ENCODE results near the gene PLSCR5.

DNA sequence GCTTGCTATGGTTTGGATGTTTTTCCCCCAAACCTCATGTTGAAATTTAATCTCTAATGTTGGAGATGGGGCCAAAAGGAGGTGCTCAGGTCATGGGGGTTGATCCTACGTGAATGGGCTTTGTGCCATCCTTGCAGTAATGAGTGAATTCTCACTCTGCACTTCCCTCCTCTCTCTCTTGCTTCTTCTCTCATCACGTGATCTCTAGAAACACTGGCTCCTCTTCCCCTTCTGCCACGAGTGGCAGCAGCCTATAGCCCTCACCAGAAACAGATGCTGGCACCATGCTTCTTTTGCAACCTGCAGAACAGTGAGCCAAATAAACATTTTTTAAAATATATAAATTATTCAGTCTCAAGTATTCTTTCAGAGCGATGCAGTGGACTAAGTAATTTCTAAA lies 47.4 kb downstream of the PLSCR5 start:
- TF ChIP-seq CTCF (IDR thresholded peaks at IDR 0.05) (no peak), POLR2A (IDR thresholded peaks at IDR 0.05) (no peak)
